Liver (tissue), 3 donors: Measurements from ENCODE around the gene MACROH2A1.

ENCODE experiments used
- EGR1 ChIP-seq, 2 donors: IDR thresholded peaks; 2 replicates each; pipeline ENCODE4 v1.6.1; 2016 to 2018; ENCODE audit warnings: antibody characterized with exemption in 2 of 2, low read depth in 2 of 2
- GABPA ChIP-seq, 2 donors: IDR thresholded peaks in 1 of 2; conservative IDR thresholded peaks in 1 of 2; 2 replicates each; pipeline ENCODE4 v1.6.1; 2016; ENCODE audit warnings: antibody characterized with exemption in 2 of 2, mild to moderate bottlenecking in 1 of 2, moderate library complexity in 1 of 2
- HNF4G ChIP-seq: IDR thresholded peaks from 2 replicates; pipeline ENCODE4 v1.6.1; 2016; ENCODE audit warnings: antibody characterized with exemption
- JUND ChIP-seq, 2 donors: IDR thresholded peaks; 2 replicates each; pipeline ENCODE4 v1.6.1; 2016; ENCODE audit warnings: antibody characterized with exemption in 2 of 2
- RAD21 ChIP-seq, 2 donors: IDR thresholded peaks; 2 replicates each; pipeline ENCODE4 v1.6.1; 2016; ENCODE audit warnings: antibody characterized with exemption in 2 of 2, mild to moderate bottlenecking in 2 of 2
- SP1 ChIP-seq: IDR thresholded peaks from 2 replicates; pipeline ENCODE4 v1.6.1; 2018; ENCODE audit warnings: antibody characterized with exemption, mild to moderate bottlenecking
- TAF1 ChIP-seq: conservative IDR thresholded peaks from 2 replicates; pipeline ENCODE4 v1.6.1; 2016; ENCODE audit warnings: antibody characterized with exemption, mild to moderate bottlenecking
- YY1 ChIP-seq: IDR thresholded peaks from 2 replicates; pipeline ENCODE4 v1.6.1; 2016; ENCODE audit warnings: antibody characterized with exemption, mild to moderate bottlenecking
- TF ChIP-seq, protein P1 (sequence below): fragments of 150-350 bp; IDR thresholded peaks from 2 replicates; pipeline ENCODE4 v1.5.1; 2017; ENCODE audit warnings: improper control_type of control experiment, low read depth, low read length; ENCODE audit not compliant: missing input control
- TF ChIP-seq, protein P2 (sequence below): IDR thresholded peaks from 2 replicates; pipeline ENCODE4 v1.6.1; 2016; ENCODE audit warnings: antibody characterized with exemption
- TF ChIP-seq, protein P3 (sequence below): IDR thresholded peaks from 2 replicates; pipeline ENCODE4 v1.6.1; 2016; ENCODE audit warnings: antibody characterized with exemption
- donor health status: healthy.
- donor health status: healthy.

GRCh38 chr5:135391116-135391868 lies 7.7 kb downstream of the MACROH2A1 start:
- TF ChIP-seq, protein P1, sequence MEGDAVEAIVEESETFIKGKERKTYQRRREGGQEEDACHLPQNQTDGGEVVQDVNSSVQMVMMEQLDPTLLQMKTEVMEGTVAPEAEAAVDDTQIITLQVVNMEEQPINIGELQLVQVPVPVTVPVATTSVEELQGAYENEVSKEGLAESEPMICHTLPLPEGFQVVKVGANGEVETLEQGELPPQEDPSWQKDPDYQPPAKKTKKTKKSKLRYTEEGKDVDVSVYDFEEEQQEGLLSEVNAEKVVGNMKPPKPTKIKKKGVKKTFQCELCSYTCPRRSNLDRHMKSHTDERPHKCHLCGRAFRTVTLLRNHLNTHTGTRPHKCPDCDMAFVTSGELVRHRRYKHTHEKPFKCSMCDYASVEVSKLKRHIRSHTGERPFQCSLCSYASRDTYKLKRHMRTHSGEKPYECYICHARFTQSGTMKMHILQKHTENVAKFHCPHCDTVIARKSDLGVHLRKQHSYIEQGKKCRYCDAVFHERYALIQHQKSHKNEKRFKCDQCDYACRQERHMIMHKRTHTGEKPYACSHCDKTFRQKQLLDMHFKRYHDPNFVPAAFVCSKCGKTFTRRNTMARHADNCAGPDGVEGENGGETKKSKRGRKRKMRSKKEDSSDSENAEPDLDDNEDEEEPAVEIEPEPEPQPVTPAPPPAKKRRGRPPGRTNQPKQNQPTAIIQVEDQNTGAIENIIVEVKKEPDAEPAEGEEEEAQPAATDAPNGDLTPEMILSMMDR = no peak
- TF ChIP-seq EGR1 (IDR thresholded peaks at IDR 0.05; ENCODE audit: low read depth in 2 of 2) = no peak
- TF ChIP-seq GABPA (IDR thresholded peaks at IDR 0.05 in 1 of 2, conservative IDR thresholded peaks at IDR 0.05 in 1 of 2) = no peak
- TF ChIP-seq YY1 = no peak
- TF ChIP-seq, protein P2, sequence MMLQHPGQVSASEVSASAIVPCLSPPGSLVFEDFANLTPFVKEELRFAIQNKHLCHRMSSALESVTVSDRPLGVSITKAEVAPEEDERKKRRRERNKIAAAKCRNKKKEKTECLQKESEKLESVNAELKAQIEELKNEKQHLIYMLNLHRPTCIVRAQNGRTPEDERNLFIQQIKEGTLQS = no peak
- no peak for TF ChIP-seq JUND (IDR thresholded peaks at IDR 0.05)
- TF ChIP-seq, protein P3, sequence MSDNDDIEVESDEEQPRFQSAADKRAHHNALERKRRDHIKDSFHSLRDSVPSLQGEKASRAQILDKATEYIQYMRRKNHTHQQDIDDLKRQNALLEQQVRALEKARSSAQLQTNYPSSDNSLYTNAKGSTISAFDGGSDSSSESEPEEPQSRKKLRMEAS = no peak
- TF ChIP-seq TAF1 = no peak
- no peak for TF ChIP-seq SP1
- TF ChIP-seq HNF4G = no peak
- TF ChIP-seq RAD21 (IDR thresholded peaks at IDR 0.05) = no peak
